Islet precursor cell (in vitro differentiated cells): ENCODE measurements around the gene PHF21A.

Source experiments
- DNase-seq: peaks from one replicate; pipeline ENCODE4 v3.0.0-alpha.2; 2018

Gene PHF21A

DNA sequence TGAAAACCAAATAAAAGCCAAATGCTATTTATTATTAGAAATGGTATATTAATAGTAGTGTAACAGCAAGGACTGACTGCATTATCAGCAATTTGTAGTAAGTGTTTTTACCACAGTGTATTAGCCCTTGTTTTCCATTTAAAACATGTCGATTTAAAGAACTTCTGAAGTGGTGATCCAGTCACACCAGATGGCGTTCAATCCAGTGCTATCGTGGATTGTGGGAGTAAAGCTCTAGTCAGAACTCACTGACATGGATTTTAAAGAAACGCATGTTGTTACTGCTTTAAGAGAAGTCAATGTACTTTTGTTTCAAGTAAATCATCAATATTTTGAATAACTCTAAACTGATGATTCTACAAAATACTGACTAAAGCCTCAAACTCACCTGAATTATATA, 147.7 kb downstream of the PHF21A start:
- no peak for DNase-seq

DNA sequence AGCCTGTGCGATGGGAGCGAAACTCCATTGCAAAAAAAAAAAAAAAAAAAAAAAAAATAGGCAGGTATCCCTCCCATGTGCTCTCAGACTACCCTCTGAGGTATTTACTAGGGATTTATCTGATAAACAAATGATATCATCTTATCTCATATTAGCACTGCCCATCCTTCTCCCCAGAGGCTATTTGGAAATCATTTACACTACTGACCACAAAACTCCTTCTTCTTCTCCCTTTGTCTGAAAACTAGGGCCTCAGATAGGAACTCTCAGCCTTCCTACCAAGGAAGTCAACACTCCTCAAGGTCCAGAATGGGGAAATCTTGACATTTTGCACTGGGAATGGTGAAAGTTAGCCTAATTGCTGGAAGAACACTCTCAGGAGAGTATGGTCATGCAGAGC, 152.4 kb downstream of the PHF21A start:
- no peak for DNase-seq

DNA sequence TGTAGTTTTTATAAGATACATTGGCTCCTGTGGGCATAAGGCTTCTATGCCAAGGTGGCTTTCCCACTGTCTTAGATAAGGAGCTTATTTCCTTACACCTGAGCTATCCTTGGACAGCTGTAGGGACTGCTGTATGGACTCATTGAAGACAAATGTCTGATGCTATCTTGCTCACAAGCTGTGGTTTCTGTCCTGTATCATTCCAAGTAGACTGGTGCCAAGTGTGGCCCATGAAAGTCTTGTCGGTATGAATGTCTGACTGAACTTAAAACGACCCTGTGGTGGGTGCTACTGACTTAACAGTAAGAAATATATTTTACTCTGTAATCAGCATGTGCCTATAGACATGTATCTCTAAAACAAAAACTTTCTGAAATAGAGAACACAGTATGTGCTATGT, 153.7 kb downstream of the PHF21A start:
- DNase-seq = no peak

DNA sequence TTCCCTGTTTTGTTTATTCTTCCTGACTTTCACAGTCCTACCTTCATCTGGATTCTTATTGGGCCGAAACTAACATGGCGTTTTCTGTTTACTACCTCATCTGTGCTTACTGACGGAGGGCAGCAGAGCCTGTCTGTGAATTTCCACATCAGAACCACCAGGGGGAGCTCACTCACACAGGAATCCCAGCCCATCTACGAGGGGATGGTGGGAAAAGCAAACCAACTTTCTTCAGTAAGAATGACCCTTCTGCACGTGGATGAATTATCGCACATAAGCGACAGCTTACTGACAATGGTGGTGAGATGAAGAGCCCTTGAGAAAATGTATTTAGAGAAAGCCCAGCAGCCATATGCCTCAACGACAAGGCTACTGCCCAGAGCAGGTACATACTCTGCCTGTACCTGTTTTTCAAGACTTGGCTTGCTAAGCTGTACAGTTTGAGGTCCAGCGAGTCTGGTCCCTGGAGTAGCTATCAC, 156.3 kb downstream of the PHF21A start:
- peak; percentile 86 for DNase-seq

DNA sequence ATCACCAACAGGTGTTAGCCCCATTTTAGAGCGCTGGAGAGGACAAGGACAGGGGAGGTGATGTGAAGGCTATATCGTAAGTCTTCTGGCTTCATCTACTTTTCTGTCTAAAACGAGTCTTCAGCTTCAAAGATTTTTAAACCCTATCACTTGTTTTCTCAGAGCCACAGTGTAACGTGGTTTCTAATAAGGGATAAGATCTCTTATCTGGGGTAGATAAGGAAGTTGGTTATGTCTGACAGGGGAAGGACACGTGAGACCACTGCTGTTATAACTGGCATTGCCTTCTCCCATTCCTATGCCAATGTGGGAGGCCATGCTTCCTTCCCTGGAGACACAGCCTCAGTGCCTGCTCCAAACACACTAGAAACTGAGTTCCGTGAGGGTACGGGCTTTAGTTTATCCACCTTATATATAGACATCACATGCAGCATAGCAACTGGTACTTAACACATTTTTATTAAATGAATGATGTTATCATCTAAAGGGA, 159.5 kb downstream of the PHF21A start:
- DNase-seq = no peak

DNA sequence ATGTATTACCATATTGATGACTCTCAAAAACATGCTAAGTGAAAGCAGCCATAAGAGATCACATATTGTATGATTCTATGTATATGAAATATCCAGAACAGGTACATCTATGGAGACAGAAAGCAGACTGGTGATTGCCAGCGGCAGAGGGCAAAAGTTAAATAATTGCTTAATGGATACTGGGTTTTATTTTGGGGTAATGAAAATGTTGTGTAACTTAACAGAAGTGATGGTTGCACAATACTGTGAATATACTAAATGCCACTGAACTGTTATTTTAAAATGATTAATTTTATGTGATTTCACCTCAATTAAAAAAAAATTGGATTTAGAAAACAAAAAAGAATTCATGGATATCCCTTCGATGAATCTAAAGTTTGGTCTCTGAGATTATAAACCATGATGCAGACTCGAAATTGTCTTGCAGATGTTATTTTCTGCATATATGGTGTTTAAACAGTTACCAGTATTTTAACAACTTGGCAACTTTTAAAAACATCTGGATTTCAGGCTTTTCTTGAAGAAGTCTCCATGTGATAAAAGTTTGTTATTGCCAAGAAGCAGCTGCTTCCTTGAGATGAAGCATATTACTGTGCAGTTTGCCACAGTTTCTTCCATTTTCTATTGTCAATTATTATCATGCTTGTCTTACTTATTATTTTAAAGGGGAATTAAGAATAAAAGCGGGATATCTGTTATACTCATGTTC, 160.7 kb downstream of the PHF21A start:
- DNase-seq = no peak

DNA sequence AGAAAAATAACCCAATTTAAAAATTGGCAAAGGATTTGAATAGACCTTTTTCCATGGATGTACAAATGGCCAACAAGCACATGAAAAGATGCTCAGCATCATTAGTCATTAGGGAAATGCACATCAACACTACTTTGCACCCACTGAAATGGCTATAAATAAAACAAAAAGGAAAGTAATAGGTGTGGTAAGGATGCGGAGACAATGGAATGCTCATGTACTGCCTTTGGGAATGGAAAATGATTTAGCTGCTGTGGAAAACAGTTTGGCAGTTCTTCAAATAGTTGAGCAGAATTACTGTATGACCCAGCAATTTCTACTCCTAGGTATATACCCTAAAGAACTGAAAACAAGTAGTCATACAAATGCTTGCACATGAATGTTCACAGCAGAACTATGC, 161.4 kb downstream of the PHF21A start:
- no peak for DNase-seq

DNA sequence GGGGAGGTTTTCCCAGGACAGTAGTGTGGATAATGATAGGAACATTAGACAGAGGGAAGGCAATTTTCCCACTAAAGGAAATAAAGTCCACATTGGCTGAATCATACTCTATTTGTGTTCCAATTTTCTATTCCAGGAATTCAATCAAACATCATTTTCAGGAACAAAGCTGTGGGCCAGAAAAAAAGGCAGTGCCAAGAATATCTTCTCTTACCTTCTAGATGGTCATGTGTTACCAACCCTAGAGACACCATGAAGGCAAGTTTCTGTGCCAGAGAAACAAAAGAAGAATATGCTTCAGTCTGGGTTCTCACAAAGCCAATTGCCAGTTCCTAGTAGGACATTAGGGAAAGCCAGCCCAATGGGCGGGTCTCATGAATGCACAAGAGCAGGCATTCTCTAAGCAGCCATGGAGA, 171.3 kb downstream of the PHF21A start:
- no peak for DNase-seq

DNA sequence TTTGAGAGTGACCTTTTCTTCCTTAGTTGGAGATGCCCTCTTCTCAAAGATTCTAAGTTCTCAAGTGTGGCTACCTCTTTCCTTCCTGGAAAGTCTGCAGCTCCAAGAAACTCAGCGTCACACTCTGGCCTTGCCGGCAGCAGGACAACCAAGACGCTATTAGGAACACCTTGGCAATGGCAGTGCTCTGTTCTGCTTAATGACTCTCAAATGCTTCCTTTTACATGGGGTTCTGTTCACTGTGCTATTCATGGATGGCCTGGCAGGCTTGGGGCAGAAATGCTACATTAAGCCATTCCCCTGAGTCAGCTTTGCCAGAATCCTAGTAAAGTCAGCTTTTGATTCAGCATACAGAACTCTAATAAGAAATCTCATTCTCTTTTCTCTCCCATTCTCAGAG, 172.9 kb downstream of the PHF21A start:
- no peak for DNase-seq

DNA sequence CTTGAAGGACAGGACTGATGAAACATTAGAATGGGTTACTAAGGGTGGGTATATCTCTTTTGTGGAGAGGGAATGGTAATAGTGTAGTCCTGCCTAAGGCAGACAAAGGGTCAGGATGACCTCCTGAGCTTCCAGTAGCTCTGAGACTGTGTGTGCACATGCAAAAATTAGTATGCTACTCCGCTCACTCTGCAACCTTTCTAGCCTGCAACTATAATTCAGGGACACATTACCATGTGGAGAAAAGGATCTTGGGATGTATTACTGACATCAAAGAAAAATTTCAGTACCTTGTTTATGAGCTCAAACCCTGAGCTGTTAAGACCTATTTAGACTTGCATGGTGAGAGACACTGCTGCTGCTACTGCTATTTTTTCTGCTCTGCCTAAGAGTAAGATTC, 173.4 kb downstream of the PHF21A start:
- no peak for DNase-seq

DNA sequence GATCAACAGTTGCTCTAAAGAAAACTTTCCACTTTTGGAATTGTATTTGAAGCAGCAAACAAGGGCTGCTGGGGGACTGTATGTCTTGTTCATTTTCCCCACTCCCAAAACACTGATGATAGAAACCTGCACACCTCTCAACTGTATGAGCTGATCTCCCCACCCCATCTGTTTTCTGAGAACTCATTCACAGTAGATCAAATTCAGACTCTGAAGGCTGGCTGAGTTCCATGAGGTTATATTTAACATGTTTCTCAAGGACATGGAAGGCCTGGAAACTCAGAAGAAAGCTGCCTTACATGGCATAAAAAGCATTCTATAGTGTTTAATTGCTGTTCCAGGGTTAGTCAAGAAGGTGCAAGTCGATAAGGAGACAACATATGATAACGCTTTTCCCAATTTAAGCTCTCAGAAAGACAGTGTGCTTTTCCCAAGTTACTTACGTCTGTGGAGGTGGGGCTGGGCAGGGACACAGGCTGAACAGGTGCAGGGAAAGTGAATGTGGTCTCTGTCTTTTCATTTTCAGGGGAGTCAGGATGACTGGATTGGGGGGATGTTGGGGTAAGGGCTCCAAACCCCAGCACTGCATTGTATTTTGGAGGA, 175.8 kb downstream of the PHF21A start:
- no peak for DNase-seq

DNA sequence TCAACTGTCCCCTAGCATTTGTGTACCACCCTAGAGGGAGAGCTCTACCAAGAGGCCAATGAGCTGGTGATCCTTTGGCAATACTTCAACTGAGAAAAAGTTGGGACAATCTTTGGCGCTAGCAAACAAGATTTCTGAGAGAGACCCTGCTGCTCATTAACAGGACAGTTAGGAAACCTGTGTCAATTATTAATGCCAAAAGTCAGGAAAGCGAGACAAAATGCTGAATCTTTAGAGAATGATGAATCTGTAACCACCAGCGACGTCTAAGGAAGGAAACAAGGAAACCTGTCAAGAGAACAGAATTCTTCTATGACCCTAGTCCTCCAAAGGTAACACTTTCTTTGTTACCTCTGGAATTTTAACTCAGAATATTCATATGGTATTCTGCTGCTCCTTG, 178.9 kb downstream of the PHF21A start:
- no peak for DNase-seq

DNA sequence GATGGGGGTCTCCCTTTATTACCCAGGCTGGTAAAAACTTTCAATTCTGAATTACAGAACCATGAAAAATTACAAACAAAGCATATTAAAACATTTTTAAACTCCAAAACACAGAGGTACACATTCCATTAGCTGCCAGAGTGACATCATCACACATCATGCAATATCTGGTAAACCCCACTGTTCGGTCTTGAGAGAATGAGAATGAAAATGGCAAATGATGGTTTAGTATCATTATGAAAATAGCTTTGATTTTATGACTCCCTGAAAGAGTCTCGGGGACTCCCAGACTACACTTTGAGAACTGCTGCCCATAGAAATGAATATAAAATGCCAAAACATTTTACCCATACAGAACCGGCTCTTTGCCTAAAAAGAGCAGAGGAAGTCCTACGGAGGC, 180.0 kb downstream of the PHF21A start:
- DNase-seq = no peak

DNA sequence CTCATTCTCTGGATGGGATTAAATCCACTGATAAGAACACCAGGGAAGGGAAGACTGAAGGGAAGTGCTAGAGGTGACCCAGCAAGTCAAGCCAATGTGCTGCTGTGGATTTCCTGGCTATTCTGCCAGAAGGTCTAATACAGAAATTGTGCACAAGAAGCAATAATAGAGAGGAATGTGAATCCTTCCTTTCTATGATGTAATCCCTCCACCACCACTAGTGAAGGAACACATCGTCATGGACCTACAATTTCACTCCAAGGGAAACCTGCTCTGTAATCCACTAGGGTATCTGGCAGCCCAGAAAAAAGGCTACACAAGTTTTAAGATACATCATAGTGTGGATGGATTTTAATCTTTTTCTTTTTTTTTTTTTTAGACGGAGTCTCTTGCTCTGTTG, 181.4 kb downstream of the PHF21A start:
- no peak for DNase-seq

DNA sequence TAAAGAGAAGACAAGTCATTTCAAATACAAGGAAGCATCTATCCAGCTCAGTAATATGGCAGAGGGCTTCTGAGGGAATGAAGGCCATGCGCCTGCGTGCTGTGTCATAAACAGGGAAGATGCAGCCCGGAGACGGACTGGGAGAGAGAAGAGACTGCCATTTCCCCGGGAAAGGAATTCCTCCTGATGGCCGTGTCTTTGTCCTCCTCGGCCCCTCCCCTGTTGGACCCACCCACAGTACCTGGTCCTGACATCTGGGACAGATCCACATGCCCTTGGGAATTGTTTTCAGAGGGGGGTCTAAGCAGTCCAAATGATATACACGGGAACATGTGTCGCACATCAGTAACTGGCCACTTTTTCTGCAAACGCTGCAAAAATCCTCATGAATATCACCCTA, 183.3 kb downstream of the PHF21A start:
- DNase-seq = no peak

DNA sequence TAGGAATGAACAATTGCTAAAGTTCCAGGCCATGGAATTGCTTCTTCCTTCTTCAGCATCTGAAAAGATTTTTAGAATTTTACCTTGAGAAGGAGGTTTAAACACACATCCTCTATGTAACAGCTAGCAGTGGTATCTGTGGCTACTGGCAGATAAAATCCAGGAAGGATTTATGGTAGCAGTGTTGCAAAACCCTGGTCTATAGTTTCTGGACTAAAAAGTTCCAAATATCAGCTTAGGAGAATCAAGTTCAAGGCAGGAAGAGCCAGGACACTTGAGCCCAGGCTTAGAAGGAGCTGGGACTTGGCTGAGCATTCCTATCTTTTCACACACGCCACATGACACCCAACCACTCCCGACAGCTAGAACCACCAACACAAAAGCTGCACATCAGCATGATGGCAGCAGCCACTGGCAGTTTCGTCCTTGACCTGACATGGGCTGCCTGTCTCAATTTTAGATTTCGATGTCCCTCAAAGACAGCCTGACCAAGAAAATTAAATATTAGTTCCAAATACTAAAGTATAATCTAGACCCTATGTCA, 184.7 kb downstream of the PHF21A start:
- no peak for DNase-seq

DNA sequence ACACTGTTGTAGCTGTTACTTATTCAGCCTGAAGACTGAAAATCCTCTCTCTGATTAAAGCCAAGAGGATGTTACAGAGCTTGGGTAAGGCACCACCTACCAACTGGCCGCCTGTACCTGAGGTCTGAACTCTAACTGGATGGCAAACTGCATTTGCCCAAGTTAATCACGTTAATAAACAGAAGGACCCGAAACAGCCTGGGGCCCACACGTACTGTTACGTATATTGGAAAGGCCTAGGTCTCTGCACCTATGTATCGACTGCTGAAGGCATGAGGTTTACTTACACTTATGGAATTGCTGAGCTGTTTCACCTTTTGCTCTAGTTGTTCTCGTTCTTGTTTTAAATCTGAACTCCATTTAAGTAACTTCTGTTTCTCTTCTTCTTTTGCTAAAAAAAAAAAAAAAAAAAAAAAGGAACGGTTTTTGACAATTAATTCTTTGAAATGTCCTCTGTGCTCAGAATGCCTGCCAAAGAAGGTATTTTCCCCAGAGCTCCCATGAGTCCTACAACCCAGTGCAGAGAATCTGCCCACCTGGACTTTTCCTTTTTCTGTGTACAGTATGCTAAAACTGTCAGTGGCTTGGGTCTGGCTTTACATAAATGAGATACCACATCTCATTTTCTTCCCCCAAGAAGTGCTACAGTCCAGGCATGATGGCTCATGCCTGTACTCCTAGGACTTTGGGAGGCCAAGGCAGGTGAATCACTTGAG, 185.7 kb downstream of the PHF21A start:
- no peak for DNase-seq

DNA sequence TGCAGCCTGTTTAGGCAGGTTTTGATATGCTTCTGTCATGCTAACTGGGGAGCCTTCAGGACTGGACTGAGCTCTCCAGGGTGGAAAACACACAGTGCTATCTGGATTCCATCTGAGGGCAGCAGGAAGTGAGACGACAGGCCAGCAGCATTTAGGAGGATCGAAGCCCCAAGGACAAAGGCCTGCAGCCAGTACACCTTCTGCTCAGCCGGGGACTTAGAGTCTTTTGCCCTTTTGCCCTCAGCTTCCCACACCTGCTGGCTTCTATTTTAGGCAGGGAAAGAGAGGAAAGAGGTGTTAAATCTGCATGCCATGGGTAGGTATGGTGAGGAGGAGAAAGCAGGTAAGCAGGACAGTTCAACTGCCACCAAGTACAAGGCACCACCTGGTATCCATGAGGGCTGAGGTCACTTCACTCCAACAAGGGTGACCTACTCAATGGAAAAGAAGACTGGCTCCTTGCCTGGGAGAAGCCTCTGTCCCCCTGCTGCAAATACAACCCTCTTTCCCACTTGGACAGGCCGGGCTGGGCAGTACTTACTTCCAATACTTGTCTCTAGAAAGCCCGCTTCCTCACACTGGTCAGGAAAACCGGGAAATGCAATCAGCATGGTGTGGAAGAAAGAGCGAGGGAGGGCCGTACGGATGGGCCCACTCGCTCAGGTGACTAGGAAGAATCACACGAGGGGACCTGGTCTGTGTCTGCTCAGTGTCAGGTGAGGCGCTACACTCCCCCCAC, 186.5 kb downstream of the PHF21A start:
- DNase-seq = peak; percentile 76

DNA sequence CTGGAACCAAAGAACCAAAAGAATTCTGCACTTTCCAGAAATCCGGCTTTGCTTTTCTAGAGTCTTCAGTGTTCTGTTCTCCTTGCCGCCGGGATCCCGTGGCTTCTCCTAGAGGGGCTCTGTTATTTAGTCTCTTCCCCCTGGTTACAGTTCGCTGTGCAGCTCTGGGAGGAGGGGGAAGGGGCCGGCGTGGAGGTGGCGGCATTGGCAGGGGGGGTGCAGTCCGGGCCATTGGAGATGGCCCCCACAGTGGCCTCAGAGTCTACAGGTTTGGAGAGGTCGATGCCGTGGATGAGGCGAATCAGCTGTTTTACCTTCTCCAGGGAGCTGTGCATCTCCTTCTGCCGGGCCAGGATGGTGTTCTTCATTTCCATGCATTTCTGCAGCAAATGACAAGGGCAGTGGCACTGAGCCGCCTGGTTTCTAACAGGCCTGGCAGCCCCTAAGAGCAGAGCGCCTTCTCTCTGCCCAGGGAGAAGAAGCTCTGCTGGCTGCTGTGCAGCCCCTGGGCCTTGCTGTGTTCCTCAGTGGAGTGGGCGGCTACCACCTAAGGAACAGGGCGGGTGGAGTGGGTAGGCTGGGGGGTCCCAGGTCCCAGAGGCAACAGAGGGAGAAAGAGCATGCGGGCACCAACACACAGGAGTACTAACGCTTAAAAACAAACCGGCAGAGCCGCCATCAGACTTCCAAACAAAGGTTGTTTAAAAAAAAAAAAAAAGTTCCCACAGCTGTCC, 187.2 kb downstream of the PHF21A start:
- DNase-seq = no peak

DNA sequence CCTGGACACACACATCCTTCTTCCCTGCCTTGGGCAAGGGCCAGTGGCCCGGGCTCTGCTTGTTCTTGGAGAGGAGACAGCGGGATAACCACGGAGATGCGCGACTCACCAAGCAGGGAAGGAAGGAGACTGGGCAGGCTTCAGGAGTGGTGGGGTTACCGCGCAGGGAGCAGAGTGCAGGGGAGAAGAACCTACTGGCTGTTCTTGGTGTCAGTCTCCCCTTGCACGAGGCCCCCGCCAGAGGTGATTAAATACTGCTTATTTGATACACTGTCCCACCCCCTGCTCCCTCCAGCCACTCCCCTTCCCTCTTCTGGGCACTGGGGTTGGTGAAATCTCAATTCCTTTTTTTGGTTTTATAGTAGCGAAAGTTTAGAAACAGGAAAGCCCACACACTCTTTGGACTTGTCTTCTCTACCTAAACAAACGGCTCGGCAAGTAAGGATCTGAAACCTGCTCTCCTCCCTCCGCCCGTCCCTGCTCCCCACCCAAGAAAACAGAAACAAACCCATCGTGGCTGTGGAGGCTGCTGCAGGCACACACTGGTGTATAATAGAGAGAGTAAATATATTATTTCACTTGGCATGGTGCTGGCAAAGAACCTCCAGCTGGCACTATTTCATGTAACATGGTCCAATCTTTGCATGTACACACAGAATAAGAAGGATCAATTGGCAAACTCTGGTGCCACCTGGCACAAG, 188.0 kb downstream of the PHF21A start:
- DNase-seq = no peak

DNA sequence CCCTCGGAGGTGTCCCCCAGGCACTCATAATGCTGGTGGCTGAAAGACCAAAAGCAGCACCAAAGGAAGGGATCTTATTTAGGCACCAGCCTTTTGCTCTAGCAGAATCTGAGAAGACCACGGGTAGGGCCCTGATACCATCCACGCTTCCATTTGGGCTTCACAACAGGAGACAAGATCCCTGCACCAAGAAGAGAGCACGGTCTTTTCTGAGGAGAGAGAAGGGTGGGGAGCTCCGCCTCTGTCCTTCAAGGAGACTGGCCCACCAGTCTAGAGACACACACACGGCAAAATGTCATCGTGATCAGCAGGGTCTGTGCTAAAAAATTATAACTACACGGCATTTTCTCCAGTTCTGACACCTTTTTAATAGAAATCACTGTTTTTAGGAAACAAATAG, 189.0 kb downstream of the PHF21A start:
- peak; percentile 14 for DNase-seq

DNA sequence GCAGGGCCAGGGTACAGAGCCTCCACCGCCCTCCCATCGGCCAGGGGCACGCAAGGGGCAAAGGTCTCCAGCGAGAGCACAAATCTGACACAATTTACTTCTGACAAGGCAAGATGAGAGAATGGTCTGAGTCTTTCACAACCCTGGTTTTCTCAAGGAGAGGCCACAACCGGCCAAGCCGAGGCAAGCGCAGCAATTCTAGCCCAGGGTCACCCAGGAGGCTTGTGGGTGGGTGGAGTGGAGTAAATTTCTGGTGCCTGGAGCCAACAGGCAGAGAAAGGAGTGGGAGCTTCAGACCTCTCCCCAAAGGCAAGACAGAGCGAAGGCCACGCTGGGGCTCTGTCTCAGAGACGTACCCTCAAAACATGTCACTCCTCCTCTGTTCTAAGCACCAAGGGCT, 189.5 kb downstream of the PHF21A start:
- DNase-seq = peak; percentile 29
